ENCODE results near the gene IGFBP4.
"Not testable (repeated sequence)": the region's sequence is repeated elsewhere in the genome, so short reads cannot be mapped to it uniquely, and the experiment has no call there.

IGFBP4 gene

DNA sequence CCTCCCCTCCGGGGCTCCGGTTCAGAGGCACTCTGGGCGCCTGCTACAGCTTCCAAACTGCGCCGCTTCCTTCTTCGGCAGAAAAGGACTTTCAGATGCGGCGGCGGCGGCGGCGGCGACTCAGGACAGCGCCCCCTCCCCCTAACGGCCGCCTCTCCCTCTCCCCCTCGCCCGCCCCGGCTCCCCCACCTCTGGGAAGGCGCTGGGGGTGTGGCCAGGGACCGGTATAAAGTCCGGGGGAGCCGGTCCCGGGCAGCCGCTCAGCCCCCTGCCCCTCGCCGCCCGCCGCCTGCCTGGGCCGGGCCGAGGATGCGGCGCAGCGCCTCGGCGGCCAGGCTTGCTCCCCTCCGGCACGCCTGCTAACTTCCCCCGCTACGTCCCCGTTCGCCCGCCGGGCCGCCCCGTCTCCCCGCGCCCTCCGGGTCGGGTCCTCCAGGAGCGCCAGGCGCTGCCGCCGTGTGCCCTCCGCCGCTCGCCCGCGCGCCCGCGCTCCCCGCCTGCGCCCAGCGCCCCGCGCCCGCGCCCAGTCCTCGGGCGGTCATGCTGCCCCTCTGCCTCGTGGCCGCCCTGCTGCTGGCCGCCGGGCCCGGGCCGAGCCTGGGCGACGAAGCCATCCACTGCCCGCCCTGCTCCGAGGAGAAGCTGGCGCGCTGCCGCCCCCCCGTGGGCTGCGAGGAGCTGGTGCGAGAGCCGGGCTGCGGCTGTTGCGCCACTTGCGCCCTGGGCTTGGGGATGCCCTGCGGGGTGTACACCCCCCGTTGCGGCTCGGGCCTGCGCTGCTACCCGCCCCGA, at the start of gene IGFBP4:
IGFBP4 (plus strand) TSS at position 255 of the 792 bp plus-strand sequence; CDS start at position 541, 286 bp downstream.
- peak; percentile 15 for DNase-seq

DNA sequence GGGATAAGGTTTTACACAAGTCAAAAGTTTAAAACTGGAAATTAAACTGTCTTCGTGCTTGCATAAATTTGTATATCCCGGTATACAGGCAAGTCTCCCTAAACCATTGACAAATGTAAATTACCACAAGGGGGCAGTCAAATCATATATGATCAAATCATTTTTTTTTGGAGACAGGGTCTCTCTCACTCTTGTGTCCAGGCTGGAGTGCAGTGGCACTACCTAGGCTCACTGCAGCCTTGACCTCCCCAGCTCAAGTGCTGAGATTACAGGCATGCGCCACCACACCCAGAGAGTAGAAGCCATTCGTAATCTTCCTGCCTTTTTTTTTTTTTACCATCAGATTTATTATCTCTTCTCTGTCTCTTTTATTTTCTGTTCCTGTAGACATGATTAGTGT, 44.1 kb upstream of the IGFBP4 start:
- DNase-seq: no peak

DNA sequence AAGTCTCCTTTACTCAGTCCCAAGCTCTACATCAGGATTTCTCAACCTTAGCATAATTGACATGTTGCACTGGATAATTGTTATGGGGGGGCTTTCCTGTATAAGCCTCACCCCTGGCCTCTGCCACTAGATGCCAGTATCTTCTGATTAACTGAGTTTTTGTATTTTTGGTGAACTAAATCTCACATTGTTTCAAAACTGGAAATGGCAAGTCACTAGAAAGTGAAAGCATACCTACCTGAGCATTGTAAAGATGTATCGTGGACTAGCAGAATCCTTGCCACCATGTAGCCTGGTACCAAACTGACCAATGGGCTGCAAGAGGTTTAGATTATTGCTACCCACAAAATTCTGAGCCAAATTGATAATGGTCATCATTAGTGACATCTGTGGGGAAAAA, 40.6 kb upstream of the IGFBP4 start:
- DNase-seq: no peak

DNA sequence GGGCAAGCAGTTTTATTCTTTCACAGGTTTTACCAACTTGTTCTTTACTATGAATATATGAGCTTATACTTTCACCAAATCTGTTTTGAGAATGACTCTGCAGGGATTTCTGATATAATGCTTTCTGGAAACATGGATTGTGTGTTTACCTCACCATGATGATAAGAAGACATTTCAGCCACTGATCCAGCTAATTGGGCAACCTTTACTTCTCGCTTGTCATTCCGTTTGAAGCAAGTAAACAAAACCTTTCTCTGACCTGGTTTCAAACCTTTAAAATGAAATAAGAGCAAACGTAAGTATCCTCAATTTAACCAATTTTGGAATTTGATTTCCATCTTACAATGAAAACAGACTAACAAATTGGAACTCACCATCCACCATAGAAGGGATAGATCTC, 39.2 kb upstream of the IGFBP4 start:
- no peak for DNase-seq

- DNase-seq: no peak
Observed at GRCh38 chr17:40407460-40407859, 35.8 kb upstream of the IGFBP4 start.

GRCh38 chr17:40409540-40409939, 33.7 kb upstream of the IGFBP4 start:
- DNase-seq: not testable (repeated sequence)

- no peak for DNase-seq
Observed at GRCh38 chr17:40410082-40410481, 33.2 kb upstream of the IGFBP4 start.

DNA sequence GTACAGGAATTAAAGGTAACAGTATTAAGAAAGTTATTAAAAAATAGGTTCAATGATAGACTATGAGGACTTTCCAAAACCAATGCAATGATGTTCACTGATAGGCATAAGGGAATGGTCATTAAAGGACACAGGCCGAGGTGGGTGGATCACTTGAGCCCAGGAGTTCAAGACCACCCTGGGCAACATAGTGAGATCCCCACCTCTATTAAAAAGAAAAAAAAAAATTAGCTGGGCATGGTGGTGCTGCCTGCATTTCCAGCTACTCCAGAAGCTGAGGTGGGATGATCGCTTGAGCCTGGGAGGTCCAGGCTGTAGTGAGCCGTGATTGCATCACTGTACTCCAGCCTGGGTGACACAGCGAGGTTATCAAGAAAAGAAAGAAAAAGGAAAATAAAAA, 31.4 kb upstream of the IGFBP4 start:
- DNase-seq: no peak

GRCh38 chr17:40412880-40413279, 30.4 kb upstream of the IGFBP4 start:
- no peak for DNase-seq

DNA sequence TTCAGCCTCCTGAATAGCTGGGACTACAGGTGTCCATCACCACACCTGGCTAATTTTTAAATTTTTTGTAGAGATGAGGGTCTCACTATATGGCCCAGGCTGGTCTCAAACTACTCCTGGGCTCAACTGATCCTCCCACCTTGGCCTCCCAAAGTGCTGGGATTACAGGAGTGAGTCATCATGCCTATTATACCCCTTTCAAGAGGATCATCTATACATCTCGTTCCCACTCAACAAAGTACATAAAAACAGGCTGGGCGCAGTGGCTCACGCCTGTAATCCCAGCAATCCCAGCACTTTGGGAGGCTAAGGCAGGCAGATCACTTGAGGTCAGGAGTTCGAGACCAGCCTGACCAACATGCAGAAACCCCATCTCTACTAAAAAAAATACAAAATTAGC, 28.9 kb upstream of the IGFBP4 start:
- not testable (repeated sequence) for DNase-seq

DNA sequence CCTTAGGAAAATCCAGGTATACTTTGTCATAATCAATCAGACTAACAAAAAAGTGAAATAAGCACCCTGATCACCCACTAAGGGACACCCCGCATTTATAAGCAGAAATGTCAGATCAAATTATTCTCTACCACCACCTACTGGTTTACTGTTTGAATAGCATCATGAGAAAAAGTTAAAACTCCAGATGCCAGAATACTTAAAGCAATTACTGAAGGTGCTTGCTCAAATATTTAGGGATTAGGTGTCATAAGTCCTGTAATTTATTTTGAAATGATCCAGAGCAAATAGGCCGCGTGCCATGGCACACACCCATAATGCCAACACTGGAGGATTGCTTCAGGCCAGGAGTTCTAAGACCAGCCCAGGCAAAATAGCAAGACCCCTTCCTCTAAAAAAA, 27.9 kb upstream of the IGFBP4 start:
- peak; percentile 13 for DNase-seq

DNA sequence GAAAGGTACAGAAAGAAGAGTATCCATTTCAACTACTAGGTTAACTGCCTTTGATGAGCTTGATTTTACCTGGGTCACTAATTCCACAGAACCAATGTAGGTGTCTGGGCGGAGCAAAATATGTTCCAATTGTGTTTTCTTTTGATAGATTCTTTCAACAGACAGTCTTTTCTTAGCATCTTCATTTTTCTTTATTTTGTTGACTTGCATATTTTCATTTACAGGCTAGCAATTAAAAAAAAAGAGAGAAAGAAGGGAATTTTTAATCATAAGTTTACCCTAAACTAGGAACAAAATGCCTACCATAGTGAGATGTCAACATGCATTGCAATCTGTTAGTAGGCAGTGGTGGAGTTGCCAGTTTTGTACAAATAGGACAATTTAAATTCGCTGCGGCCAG, 26.6 kb upstream of the IGFBP4 start:
- no peak for DNase-seq

DNA sequence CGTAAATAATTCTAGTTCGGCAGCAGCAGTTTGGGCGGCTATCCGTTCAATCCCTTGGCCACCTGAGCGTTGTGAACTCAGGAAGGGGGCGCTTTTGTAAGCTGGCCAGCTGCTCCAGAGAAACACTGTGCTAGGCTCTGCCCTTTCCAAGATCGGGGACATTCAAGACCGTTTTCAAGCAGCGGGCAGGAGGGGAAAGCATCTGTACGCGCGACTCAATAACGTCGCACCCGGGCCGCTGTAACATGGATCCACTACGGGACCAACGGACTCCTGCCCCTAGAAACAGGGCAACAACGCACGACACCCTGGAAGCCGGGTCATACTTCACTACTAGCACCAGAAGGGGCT, 26.0 kb upstream of the IGFBP4 start:
- DNase-seq: peak; percentile 41

DNA sequence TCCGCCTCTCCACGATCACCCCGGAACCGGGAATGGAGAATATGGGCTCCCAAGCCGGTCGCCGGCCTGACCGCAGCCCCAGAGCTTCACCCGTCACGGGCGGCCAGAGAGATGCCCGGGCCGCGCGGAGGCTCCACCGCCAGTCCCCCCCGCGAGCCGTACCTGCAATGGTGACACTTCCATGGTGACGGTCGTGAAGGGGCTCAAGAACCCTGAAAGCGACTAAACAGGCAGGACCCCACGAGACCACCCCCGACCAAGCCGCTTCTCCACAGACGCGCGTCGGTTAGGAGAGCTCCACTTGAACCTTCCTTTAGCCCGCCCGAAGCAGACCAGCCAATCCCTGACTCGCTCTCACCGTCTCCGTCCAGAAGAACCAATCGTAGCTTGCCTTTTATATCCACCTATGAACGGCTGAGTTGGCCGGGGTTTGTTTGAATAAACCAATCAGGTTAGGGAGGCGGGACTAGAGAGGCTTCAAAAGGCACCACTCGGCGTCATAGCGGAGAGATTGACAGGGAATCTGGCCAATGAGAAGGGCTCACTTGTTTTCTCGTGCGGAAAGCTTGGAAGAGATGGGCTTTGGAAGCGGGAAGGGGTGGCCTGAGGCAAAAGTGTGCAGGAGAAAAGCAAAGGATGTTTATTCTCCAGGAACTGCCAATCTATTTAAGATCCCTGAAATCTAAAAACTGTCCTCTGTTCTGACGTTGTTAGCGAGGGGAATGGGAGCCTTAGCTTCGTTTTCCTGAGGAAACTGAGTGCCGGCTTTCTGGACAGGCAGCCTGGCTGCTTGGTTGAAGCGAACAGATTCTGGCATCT, 25.4 kb upstream of the IGFBP4 start, which contains the start of gene TOP2A:
TOP2A (minus strand) TSS at position 288 of the 819 bp plus-strand sequence; CDS start at position 183, 105 bp downstream.
- DNase-seq: peak; percentile 100

DNA sequence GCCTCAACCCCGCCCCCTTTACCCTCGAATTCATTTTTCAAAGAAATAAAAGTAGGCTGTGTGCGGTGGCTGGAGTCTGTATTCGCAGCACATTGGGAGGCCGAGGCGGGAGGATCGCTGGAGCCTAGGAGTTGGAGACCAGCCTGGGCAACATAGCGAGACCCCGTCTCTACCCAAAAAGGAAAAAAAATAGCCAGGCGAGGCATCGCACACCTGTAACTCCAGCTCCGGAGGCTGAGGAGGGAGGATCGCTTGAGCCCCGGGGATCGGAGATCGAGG, 24.9 kb upstream of the IGFBP4 start:
- no peak for DNase-seq

DNA sequence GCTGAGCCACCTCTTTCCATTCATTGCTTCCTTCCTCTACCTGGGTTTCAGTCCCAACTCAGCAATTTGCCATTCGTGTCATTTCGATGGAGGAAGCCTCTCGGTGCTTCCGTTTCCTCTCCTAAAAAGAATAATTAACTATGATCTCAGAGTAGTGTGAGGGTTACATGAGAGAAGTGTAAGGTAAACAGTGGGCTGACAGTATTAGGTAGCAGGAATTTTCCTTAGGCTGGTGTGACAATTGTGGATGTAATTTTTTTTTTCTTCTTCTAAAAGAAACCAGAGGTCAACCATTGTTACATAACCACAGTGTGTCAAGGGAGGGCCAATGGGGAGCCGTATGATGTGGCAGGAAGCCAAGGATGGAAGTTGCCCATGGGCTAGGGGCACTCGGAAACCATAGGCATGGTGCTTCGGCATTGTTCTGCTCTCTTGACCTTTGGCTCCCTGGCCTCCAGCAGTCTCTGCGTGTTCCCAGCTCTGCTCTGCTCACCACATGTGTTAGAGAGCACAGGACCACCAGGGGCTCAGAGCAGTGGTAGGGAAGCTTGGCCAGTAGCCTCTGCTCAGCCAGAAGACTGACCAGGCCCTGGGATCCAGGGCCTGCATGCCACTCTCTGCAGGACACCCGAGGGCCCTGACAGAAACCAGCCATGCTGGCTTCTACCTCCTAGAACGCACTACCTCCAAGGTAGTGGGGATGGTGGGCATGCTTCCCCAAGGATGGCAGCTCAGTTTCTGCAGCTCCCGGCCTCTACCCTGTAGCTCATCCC, 23.5 kb upstream of the IGFBP4 start:
- no peak for DNase-seq

GRCh38 chr17:40422990-40423633, 20.1 kb upstream of the IGFBP4 start:
- DNase-seq: no peak

DNA sequence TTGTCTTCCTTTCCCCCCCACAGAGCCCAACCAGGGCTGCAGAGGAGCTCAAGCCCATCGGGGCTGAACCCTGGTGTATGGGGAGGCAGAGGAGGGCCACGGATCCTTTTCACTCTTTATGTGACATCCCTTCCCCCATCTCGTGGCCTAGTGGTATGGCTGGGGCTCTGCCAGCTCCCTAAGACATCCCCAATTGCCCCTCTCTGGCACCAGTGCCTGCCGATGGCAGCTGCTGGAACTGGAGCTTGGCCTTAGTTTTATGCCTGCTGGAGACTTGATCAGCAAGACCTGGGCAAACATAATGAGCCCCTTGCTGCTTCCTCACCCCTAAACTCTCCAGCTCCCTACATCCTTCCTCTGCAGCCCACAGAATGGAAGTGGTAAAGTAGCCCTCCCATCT, 17.5 kb upstream of the IGFBP4 start:
- no peak for DNase-seq

DNA sequence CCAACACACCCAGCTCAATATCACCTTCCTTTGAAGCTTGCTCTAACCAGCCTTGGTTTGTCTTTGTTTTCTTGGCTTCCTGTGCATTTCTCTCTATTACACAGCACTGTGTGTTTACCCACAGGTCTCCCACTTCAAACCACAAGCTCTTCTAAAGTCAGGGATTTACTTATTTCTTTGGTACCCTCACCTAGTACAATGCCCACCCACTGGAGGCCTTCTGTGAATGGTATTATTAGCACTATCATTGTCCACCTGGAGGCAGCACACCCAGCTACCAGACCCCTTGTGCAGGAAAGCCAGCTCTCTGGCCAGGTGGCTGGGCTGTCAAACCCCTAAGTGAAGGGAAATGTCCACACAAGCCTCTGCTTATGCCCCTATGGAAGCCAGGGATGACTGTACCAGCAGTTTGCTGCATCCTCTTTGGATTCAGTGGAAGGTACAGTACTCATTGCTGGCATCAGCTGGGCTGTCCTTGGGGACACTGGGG, 16.2 kb upstream of the IGFBP4 start:
- DNase-seq: no peak

DNA sequence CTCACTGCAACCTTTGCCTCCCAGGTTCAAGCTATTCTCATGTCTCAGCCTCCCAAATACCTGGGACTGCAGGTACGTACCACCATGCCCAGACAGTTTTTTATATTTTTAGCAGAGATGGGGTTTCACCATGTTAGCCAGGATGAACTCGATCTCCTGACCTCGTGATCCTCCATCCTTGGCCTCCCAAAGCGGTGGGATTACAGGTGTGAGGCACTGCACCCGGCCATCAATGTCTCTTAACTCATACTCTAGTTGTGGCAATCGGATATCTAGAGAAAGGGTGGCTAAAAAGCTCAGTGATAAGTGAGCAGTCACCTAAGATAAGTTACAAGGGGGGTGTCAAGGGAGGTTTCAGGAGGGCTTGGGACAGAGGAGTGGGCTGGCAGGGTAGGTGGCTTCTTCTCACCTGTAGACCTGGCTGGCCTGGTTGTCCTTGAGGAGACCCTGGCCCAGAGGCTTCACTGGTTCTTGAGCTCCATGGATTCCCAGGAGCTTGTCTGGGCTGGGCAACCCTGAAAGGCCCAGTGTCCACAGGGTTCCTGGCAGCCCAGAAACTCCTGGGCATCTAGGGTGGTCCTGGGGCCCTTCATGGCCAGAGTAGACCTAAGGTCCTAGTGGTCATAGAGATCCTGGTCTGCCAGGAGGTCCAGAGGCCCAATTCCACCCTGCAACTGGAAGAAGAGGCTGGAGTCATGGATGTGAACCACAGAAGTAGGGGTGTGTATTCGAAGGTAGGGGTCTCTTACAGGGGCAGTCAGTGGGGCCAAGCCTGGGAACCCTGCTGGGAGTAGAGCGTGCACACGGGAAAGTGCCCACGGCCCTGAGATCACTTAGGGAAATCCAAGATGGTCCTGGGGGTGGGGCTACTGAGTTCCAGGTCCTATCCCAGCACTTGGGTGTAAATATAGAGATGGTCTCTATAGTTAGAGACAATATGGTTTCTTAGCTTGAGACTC, 12.7 kb upstream of the IGFBP4 start:
- DNase-seq: no peak

- DNase-seq: no peak
Observed at GRCh38 chr17:40431231-40431602, 12.0 kb upstream of the IGFBP4 start.

All from NCI-H748 treated with DMSO at 0.1 percent for 48 hours (cell line).